Right cardiac atrium (tissue), 5 donors: ENCODE results near the gene GALNT6. TPM values are rescaled to one million over a fixed set of nuclear protein-coding genes. Genes with fewer than 3 reads are reported as not detected.
"Not testable (repeated sequence)": the region's sequence is repeated elsewhere in the genome, so short reads cannot be mapped to it uniquely, and the experiment has no call there.

ENCODE experiments used
- ATAC-seq, 2 donors: fragments of 200-7000 bp; cut with Tn5 transposase; one replicate each; pipeline versions ENCODE4 v1.8.0 to v1.9.1; 2020; ENCODE audit warnings: moderate library complexity in 2 of 2, mild to moderate bottlenecking in 1 of 2
- DNase-seq, 3 donors: peaks; one replicate each; pipeline ENCODE4 v3.0.0-alpha.2; 2020
- H3K27ac ChIP-seq: one replicate; pipeline ENCODE4 v1.5.1; 2013; ENCODE audit warnings: mild to moderate bottlenecking, low read length, control low read depth, moderate library complexity
- H3K27me3 ChIP-seq: one replicate; pipeline ENCODE4 v1.6.1; 2013; ENCODE audit not compliant: control insufficient read depth, insufficient read depth
- H3K4me1 ChIP-seq: one replicate; pipeline ENCODE4 v1.6.1; 2013; ENCODE audit warnings: low read length; ENCODE audit not compliant: control insufficient read depth, insufficient read depth
- H3K4me3 ChIP-seq: one replicate; pipeline ENCODE4 v1.5.1; 2013; ENCODE audit warnings: low read length, control low read depth
- H3K9me3 ChIP-seq: one replicate; pipeline ENCODE4 v1.6.1; 2013; ENCODE audit warnings: low read length; ENCODE audit not compliant: control insufficient read depth
- WGBS: extraction: QIAGEN DNeasy Blood & Tissue Kit; methylation state at CpG from one replicate; pipeline ENCODE4 v1.1.7; 2013; 5-methylcytosine and 5-hydroxymethylcytosine counted together
- intact Hi-C, 4 donors: fragments of 100-400 bp; cut with DNase I; formaldehyde crosslinking; loops; one replicate each; pipeline versions ENCODE4 v1.11.0 to v1.14.0; 2022 to 2023
- polyA plus RNA-seq: library from polyadenylated mRNA; stranded (reverse); fragments of 200-250 nt; gene quantifications from one replicate; pipeline ENCODE4 v1.2.3, GENCODE V29; 2013
- total RNA-seq, 4 donors: library from RNA; stranded (reverse); fragmentation: NEBNext Ultra II Directional; extraction: Animal tissue kit (Norgen Biotek cat#: 25700); gene quantifications; one replicate each; pipeline ENCODE4 v1.2.1, GENCODE V29; 2021
- donor health status: healthy with polysubstance abuse.
- donor health status: DM: no; HTN: yes; CAD: no.
- donor health status: DM: no; HTN: no; CAD: no.
- donor health status: DM: no; HTN: yes; CAD: no; lungs with severe emphysema.
- donor health status: DM: yes; HTN: yes; CAD: no.

The GALNT6 gene
- total and polyA plus RNA-seq, 5 donors = 0.25 to 2.2 (median 1.3) TPM

DNA sequence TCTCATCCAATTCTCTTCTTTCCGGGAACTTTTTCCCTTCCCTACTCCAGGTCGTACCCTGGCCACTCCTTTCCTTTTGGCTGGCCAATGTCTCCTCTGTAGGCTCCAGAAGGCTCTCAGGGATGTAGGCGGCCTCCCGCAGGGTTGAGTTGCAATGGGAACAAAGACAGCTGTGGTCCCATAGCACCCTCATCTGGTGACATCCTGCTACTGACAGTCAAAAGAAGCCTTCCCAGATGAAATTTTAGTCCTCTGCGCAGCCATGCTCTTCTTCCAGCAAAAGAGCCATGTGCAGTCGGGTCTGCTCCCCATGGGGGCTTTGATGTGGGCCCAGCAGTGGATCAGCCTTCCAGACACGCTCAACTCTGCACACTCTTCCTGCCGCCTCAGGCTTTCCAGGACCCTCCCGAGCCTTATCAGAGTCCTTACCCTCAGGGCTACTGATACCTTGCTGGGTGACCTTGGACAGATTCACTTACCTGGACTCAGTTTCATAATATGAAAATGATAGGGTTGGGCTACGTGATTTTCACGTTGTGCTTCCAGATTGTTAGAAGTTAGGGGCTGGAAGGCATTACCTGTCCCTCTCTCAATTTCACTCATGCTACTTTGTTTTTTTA, 39.2 kb downstream of the GALNT6 start:
- Histone ChIP-seq H3K27ac (no peak overlapping the region), H3K9me3 (no peaks in the 10 kb centered on the region), H3K4me1 (no peaks in the 10 kb centered on the region), H3K27me3 (no peaks in the 10 kb centered on the region), H3K4me3 (no peak overlapping the region)
- intact Hi-C loops = no loop called here
- DNase-seq (peak in 1 of 3 donors; percentile 29), ATAC-seq (peak; percentile 61 to 66)
- WGBS = 33% methylated on average over 11 of the region's 11 CpGs

DNA sequence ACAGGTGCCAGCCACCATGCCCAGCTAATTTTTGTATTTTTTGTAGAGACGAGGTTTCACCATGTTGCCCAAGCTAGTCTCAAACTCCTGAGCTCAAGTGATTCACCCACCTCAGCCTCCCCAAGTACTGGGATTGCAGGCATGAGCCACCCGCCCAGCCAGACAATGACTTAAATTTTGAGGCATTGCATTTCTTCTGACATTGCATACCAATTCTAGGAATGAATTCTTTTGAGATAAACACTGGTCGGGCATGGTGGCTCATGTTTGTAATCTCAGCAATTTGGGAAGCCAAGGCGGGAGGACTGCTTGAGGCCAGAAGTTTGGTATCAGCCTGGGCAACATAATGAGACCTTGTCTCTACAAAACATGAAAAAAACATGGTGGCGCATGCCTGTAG, 42.2 kb downstream of the GALNT6 start:
- intact Hi-C loops = loop anchor here in 2 of 4 donors (10.0 kb wide), 1 partner anchor 524 kb away; no protein-coding TSS in a partner anchor

DNA sequence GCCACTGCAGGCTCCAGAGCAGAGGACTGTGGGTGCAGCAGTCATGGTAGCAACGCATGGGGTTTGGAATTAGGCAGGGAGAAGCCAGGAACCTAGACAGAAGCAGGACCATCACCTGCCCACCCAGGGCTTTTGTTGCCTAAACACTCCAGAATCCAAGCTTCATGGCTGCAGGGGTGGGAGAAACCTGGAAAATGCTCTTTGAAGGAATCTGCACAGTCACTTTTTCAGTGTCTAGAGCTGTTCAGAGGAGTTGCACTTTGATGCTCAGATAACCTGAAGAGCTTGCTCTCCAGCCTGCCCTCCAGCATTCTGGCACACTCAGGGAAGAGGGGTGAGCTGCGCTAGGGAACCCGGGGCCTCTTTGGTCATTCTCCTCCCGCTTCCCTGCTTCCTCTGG, 43.1 kb downstream of the GALNT6 start:
- no peak overlapping the region for H3K4me3 ChIP-seq
- H3K9me3 ChIP-seq = no peaks in the 10 kb centered on the region
- ATAC-seq (no peak), DNase-seq (no peak)
- intact Hi-C loops = loop anchor here in 2 of 4 donors (10.0 kb wide), 1 partner anchor 523 kb away; no protein-coding TSS in a partner anchor
- H3K4me1 ChIP-seq = no peaks in the 10 kb centered on the region
- WGBS = 82% methylated on average over 4 of the region's 4 CpGs
- H3K27me3 ChIP-seq = no peaks in the 10 kb centered on the region
- H3K27ac ChIP-seq = no peak overlapping the region

More for the DNA sequence above, 42.2 kb downstream of the GALNT6 start:
- Histone ChIP-seq H3K27ac (no peak overlapping the region), H3K4me3 (no peak overlapping the region), H3K27me3 (no peaks in the 10 kb centered on the region), H3K9me3 (no peaks in the 10 kb centered on the region), H3K4me1 (no peaks in the 10 kb centered on the region)
- no peak for DNase-seq
- ATAC-seq = no peak
- 77% methylated on average over 5 of the region's 5 CpGs for WGBS

DNA sequence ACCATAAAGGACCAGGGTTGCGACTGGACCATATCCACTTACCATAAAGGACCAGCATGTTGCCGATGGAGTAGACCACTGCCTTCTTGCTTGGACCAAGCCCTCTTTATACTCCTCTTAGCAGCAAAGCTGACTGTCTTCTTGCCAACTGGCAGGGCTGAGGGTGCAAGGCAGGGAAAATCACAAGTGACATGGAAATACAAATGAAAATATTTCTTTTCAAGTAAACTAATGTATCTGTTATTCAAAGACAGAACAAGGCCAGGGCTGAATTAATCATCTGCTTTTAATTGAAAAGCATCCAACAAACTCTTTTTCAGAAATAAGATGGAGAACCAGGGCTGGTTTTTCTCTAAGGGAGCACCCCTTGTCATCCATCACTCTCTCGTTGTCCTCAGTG, 44.6 kb downstream of the GALNT6 start, which contains the start of gene CELA1:
CELA1 (minus strand) TSS at position 99 of the 400 bp plus-strand sequence; CDS start at position 58, 41 bp downstream.
- no peak within 1 kb of the TSS for H3K27ac ChIP-seq
- no peaks in the 10 kb centered on the region for H3K4me1 ChIP-seq
- H3K9me3 ChIP-seq = no peaks in the 10 kb centered on the region
- H3K27me3 ChIP-seq = no peaks in the 10 kb centered on the region
- intact Hi-C loops = loop anchor here in 2 of 4 donors (10.0 kb wide), 1 partner anchor 522 kb away; no protein-coding TSS in a partner anchor
- 83% methylated on average over 3 of the region's 3 CpGs for WGBS
- no peak within 1 kb of the TSS for H3K4me3 ChIP-seq
- no peak for DNase-seq
- ATAC-seq = no peak

- DNase-seq (no peak), ATAC-seq (no peak)
- H3K27ac ChIP-seq = no peak overlapping the region
- no peaks in the 10 kb centered on the region for H3K27me3 ChIP-seq
- intact Hi-C loops = loop anchor here in 2 of 4 donors (10.0 kb wide), 1 partner anchor 521 kb away; no protein-coding TSS in a partner anchor
- WGBS = 59% methylated on average over 7 of the region's 7 CpGs
- no peaks in the 10 kb centered on the region for H3K9me3 ChIP-seq
- H3K4me1 ChIP-seq = no peaks in the 10 kb centered on the region
- no peak overlapping the region for H3K4me3 ChIP-seq
Observed at GRCh38 chr12:51345681-51346080, 45.5 kb downstream of the GALNT6 start.

DNA sequence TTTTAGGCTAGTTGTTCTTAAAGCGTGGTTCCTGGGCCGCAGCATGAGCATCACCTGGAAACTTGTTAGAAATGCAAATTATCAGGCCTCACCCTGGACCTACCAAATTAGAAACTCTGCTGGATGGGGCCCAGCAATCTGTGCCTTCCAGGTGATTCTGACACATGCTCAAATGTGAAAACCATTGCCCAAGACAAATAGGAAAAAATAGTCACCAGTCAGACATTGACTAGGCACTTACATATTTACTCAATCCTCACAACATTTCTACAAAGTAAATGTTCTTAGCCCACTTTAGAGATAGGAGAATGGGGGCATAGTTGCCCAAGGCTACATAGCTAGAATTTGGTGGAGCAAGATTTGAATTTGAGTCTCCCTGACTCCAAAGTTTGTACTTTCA, 48.0 kb downstream of the GALNT6 start:
- DNase-seq (no peak), ATAC-seq (no peak)
- Histone ChIP-seq H3K27ac (no peak overlapping the region), H3K9me3 (no peaks in the 10 kb centered on the region), H3K27me3 (no peaks in the 10 kb centered on the region), H3K4me3 (no peak overlapping the region), H3K4me1 (no peaks in the 10 kb centered on the region)
- intact Hi-C loops = loop anchor here in 3 of 4 donors (5.0 to 10.0 kb wide), 2 partner anchors 516 to 518 kb away; no protein-coding TSS in a partner anchor
- 98% methylated on average over 2 of the region's 2 CpGs for WGBS

GRCh38 chr12:51342416-51342815, 48.8 kb downstream of the GALNT6 start:
- peak in 1 of 2 donors; percentile 22 for ATAC-seq
- Histone ChIP-seq H3K27ac (no peak overlapping the region), H3K4me3 (no peak overlapping the region), H3K4me1 (no peaks in the 10 kb centered on the region), H3K27me3 (no peaks in the 10 kb centered on the region), H3K9me3 (no peaks in the 10 kb centered on the region)
- WGBS = 90% methylated on average over 10 of the region's 10 CpGs
- intact Hi-C loops = loop anchor here in 3 of 4 donors (5.0 to 10.0 kb wide), 2 partner anchors 515 to 518 kb away; no protein-coding TSS in a partner anchor
- DNase-seq = no peak

DNA sequence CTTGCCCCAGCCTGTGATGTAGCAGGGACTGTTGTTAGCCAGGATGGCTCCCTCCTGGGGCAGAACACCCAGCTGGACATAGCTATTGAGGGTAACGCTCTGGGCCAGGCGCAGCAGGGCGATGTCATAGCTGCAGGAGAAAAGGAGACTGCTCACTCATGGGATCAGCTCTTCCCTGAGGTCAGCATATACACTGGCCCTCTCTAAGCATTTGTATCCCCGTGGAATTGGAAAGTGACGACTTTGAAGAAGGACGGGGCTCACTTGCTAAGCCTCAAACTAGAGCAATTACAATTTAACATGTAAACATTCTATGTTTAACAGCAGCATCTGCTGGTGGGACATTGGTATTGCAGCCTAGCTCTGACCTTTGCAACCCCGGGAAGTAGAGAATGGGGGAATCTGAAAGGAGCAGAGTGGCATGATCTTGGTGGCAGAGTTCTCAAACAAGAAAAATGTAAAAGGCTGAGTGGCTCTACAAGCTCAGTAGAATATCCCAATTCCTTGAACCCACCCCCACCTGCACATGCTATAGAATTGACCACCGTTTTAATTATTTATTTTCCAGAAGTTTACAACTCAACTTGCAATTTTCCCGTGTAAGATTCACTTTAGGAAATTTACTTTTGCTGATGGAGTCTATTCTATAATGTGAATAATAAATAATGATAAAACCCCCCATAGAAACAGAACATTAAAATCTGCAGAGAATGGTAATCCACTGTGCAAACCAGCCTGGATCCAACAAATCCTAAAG, 49.8 kb downstream of the GALNT6 start:
- Histone ChIP-seq H3K27me3 (no peaks in the 10 kb centered on the region), H3K4me3 (peak overlapping the region; percentile 32), H3K9me3 (no peaks in the 10 kb centered on the region), H3K27ac (no peak overlapping the region), H3K4me1 (no peaks in the 10 kb centered on the region)
- DNase-seq (peak; percentile 52 to 77 (median 70)), ATAC-seq (peak; percentile 77 to 86)
- WGBS = 28% methylated on average over 9 of the region's 9 CpGs
- intact Hi-C loops = loop anchor here in 3 of 4 donors (5.0 to 10.0 kb wide), 2 partner anchors 514 to 517 kb away; no protein-coding TSS in a partner anchor

- 85% methylated on average over 6 of the region's 6 CpGs for WGBS
- Histone ChIP-seq H3K27ac (no peak overlapping the region), H3K27me3 (no peaks in the 10 kb centered on the region), H3K4me1 (no peaks in the 10 kb centered on the region), H3K4me3 (no peak overlapping the region), H3K9me3 (no peaks in the 10 kb centered on the region)
- intact Hi-C loops = loop anchor here in 3 of 4 donors (5.0 to 10.0 kb wide), 2 partner anchors 512 to 515 kb away; no protein-coding TSS in a partner anchor
- DNase-seq = no peak
- ATAC-seq = no peak
Observed at GRCh38 chr12:51339750-51340149, 51.5 kb downstream of the GALNT6 start.

DNA sequence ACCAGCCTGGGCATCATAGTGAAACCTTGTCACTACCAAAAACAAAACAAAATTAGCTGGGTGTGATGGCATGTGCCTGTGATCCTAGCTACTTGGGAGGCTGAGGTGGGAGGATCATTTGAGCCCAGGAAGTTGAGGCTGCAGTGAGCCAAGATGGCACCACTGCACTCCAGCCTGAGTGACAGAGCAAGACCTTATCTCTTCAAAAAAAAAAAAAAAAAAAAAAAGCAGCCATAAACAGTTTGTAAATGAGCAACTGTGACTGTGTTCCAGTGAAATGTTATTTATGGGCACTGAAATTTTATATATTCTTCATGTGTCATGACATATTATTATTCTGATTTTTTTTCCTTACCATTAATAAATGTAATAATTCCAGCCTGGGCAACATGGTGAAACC, 53.9 kb downstream of the GALNT6 start:
- ATAC-seq, H3K27ac ChIP-seq, DNase-seq, H3K9me3 ChIP-seq, H3K4me1 ChIP-seq, intact Hi-C loops, H3K27me3 ChIP-seq, H3K4me3 ChIP-seq: not testable (repeated sequence)

- no peaks in the 10 kb centered on the region for H3K27me3 ChIP-seq
- no peak overlapping the region for H3K4me3 ChIP-seq
- WGBS = 84% methylated on average over 2 of the region's 2 CpGs
- intact Hi-C loops = no loop called here
- no peak for ATAC-seq
- H3K27ac ChIP-seq = no peak overlapping the region
- no peaks in the 10 kb centered on the region for H3K4me1 ChIP-seq
- no peaks in the 10 kb centered on the region for H3K9me3 ChIP-seq
- DNase-seq = no peak
Observed at GRCh38 chr12:51335931-51336330, 55.3 kb downstream of the GALNT6 start.
